Muscle of back (tissue), 11 donors: Measurements from ENCODE around the gene STK11. TPM values are rescaled to one million over a fixed set of nuclear protein-coding genes. Genes with fewer than 3 reads are reported as not detected.
A peak's percentile ranks its signal among the peaks of the same experiment; 100 is the strongest.

Experiments
- DNase-seq, 3 donors: peaks; one replicate each; pipeline versions ENCODE4 v3.0.0 to v3.0.0-alpha.2; 2013
- polyA plus RNA-seq, 10 donors: library from polyadenylated mRNA; unstranded; fragments of 120-200 nt; gene quantifications; one replicate each; pipeline ENCODE4 v1.2.1, GENCODE V29; 2013; ENCODE audit not compliant: insufficient read length in 10 of 10

STK11 gene
- polyA plus RNA-seq, 10 donors = 37.8 to 53.7 (median 47.7) TPM

DNA sequence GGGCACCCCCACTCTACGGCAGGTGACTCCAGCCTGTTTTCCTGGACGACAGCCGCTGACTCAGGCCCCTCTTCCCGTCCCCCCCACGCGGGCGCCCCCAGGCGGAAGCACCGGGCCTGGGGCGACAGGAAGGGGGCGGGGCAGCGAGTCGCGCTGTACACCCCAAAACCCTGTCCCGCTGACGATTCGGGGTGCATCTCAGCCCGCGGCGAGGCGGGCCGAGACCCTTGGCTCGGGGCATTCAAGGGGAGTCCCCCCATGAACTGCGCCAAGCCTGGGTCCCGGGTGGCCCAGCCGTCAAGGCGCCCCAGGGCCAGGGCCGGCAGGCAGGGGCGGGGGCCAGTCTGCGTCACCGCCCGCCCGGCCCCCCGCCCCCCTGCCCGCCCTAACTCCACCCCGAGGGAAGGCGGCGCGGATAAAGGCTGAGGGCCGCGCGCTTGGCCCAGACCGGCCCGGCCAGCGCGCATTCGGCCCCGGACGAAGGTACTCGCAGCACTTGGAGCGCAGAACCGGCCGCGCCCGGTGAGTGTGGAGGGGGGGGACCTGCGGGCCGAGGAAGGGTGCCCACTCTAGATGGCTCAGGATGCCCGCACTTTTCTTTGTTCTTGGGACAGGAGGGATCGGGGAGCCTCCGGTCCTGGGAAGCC, 42.7 kb downstream of the STK11 start, which contains the start of gene MIDN:
TSS of gene MIDN (plus strand) at position 445 of the 647 bp plus-strand sequence. CDS start 1,714 bp downstream, outside the sequence.
- peak in 2 of 3 donors; percentile 69 to 95 for DNase-seq

DNA sequence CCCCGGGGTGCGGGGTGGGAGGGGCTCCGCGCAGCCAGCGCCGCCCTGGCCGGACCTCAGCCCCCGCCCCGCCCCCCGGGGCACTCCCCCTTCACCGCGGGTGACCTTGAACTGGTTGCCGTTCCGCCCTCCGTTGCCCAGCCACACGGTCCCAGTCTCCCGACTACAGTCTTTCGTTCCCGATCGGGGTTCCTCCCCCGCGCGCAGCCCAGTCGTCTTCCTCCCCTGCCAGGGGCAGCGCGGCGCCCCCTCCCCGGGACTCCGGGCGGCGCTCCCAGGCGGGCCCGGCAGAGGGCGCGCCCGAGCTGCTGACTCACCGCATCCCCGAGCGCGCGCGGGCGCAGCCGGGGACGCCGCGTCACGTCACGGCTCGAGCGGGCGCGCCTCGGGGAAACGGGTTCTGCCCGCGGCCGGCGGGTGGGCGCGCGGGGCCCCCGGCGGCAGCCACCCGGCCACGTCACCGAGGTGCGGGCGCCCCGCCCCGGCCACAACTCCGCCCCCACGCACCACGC, 43.3 kb downstream of the STK11 start:
- peak; percentile 83 to 94 (median 89) for DNase-seq

DNA sequence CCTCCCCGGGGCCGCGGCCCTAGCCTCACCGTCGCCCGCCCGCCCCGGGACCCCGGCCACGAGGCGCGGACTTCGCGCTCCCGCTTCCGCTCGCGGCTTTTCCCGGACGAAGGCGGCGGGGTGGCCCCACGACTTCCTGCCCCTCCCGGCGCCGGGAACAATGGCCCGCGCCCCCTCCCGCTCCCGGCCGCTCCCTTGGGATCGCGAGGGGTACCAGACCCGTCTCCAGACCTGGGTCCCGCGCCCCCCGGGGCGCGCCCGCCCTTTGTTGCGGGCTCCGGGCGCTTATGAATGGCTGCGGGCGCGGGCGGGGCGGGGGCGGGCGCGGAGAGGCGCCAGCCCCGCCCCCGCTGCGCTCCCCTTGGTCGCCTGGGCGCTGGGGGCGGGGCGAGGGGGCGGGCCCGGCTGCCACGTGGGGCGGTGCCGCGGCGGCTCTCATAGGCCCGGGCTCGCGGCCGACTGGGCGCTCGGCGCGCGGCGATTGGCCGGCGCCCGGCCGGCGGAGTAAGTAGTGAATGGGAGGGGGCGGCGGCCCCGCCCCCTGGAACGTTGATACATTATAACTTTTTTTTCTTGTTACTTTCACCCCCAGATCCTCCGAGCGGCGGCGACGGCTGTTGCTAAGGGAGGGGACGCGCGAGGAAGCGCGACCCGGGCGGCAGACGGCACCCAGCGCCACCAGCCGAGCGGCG, 43.9 kb downstream of the STK11 start:
- peak; percentile 98 for DNase-seq

DNA sequence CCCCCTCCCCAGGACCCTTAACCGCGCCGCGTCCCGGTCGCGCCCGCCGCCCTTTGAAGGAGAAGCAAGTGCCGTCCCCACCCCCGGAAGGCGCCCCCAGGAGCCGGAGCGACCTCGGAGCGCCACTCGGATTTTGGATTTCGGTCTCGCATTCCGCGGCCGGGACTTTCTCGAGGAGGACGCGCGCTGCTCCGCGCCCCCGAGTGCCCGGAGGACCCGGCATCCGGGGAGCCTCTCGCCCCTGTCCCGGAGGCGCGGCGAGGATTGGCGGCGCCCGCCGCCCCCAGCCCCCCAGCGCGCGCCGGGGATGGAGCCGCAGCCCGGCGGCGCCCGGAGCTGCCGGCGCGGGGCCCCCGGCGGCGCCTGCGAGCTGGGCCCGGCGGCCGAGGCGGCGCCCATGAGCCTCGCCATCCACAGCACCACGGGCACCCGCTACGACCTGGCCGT, 44.4 kb downstream of the STK11 start:
- no peak for DNase-seq

DNA sequence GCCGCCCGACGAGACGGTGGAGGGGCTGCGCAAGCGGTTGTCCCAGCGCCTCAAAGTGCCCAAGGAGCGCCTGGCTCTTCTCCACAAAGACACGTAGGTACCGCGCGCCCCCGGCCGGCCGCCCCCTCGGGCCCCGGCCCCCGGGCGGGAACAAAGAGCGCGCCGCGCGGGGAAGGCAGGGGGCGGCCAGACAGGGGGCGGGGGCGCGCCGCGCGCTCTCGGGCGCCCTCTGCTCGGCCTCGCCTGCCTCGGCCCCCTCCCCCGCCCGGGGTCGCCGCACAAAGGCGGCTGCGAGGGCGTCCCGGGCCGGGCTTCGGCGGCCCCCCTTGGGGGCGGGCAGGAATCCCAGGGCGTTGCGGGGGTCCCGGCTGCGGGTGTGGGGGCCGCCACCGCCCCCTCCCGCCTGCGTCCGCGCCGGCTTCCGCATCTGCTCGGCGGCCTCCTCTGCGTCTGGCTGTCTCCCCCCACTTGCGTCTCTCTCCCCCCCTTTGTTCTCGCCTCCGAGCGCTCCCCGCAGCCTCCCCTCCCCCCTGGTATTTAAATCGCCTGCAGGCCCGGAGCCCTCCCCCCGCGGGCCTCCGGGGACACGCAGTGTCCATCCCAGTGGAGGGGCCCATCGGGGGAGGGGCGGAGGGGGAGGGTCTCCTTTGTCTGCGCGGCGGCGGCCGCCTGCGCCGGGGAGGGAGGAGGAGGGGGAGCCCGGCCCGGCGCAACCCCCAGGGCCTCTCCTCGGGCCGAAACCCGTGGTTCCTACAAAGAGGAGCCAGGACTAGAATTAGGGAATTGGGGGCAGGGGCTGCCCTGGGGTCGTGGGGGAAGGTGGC, 45.1 kb downstream of the STK11 start:
- DNase-seq = peak in 2 of 3 donors; percentile 64 to 84

DNA sequence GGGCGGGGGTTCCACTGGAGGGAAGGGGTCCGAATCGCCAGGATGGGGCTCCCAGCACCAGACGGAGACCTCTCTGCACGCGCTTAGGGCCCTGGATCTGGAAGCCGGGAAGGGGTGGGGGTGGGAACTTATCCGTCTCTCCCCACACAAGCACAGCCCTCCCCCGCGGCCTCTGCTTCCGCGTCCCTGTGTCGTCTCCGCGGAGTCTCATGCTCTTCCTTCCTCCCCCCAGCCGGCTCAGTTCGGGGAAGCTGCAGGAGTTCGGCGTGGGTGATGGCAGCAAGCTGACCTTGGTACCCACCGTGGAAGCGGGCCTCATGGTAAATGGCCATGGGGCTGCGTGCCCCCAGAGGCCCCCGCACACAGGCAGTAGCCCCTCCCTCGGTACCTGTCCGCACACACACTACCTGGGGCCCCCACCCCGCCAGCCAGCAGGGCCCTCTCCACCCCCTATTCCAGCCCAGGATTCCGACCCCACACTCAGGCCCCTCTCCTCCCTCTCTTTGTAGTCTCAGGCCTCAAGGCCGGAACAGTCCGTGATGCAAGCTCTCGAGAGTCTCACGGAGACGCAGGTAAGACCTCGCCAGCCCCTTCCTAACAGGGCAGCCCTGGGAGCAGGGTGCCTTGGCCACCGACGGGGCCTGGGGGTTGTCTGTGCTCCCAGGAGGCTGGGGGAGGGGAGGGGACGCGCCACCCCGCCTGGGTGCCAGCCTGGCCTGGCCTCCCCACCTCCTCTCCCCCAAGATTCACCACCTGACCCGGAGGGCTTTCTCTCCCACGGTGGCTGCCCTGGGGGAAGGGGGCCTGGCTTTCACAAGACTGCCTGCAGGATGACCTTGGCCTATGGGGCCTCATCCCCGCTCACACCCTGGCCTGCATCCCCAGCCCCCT, 46.0 kb downstream of the STK11 start:
- DNase-seq = peak in 2 of 3 donors; percentile 66 to 83

DNA sequence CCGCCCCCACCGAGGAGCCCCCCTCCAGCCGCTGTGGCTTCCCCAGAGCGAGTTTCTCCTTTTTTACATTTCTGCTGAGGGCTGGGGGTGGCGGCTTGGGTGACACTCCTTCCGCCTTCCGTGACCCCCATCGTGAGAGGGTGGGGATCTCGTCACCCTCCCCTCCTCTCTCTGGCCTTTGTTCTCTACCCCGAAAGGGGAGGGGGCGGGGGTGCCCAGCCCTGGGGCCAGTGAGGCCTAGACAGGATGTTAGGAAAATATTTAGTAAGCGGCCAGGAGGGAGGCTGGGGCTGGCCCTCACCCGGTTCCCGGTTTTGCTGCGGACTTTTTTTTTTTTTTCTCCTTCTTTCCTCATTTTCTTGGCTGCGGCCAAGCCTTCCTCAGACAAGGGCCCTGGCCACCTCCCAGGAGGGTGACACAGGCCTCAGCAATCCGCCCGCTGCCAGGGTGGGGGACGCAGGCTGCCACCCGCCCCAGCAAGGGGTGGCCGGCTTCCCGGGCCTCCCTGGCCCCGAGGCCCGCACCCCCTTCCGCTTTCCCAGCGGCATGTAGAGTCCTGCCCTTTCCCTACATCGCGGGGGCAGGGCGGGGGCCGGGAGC, 46.7 kb downstream of the STK11 start:
- peak; percentile 80 to 92 (median 92) for DNase-seq

DNA sequence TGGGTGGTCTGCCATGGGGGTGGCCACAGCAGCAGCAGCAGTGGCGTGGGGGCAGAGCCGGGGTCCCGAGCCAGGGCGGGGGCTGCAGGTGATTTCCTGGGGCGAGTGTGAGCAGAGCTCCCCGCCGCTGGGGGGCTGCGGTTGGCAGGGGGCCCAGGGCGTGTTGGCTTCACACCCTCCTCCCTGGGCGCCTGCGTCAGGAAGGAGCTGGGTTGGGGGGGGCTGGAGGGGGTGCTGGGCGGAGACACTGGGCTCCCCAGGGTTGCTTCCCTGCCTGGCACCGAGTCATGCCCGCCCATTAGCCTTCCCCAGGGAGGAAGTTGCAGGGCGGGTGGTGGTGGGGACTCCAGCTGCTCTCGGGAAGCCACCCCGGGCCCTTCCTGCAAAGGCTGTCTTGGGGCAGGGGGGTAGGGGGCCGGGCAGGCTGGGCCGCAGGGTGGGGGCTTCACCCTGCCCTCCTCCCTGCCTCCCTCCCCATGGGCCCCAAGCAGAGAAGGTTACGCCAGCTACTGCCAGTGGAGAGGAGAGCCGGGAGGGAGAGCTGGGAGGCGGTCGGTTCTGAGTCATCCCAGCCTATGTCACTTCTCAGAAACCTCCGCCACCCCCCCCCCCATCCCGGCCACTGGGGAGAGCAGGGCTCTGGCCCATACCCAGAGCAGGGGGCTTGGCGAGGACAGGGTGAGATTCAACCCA, 47.4 kb downstream of the STK11 start:
- peak in 2 of 3 donors; percentile 81 to 94 for DNase-seq

DNA sequence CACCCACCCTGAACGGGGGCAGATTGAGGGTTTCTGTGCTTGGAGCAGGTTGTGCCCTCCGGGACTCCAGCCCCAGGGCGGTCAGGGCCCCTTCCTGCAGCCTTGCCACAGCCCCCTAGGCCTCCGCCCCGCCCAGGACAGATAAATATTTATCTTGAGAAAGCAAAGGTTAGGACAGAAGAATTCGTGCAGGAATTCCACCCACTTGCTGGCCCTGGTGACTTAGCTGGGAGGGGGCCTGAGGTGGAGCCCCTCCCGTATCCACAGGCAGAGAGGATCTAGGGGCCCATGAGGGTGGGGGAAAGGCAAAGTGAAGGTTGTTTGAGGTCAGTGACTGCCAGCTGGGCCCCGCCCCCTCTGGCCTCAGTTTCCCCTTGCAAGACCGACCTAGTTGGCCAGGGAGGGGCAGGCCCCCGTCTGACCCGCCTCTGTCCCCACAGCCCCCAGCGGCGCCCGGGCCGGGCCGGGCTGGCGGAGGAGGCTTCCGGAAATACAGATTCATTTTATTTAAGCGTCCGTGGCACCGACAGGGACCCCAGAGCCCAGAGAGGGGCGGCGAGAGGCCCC, 48.0 kb downstream of the STK11 start:
- no peak for DNase-seq

DNA sequence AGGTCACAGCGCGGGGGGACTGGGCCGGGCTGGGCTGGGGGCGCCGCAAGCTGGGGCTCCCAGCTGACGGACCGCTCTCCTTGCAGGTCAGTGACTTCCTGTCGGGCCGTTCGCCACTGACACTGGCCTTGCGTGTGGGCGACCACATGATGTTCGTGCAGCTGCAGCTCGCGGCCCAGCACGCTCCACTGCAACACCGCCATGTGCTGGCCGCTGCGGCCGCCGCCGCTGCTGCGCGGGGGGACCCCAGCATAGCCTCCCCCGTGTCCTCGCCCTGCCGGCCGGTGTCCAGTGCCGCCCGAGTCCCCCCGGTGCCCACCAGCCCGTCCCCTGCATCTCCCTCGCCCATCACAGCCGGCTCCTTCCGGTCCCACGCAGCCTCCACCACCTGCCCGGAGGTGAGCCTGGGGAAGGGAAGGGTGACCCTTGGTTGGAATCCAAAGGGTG, 48.5 kb downstream of the STK11 start:
- no peak for DNase-seq

DNA sequence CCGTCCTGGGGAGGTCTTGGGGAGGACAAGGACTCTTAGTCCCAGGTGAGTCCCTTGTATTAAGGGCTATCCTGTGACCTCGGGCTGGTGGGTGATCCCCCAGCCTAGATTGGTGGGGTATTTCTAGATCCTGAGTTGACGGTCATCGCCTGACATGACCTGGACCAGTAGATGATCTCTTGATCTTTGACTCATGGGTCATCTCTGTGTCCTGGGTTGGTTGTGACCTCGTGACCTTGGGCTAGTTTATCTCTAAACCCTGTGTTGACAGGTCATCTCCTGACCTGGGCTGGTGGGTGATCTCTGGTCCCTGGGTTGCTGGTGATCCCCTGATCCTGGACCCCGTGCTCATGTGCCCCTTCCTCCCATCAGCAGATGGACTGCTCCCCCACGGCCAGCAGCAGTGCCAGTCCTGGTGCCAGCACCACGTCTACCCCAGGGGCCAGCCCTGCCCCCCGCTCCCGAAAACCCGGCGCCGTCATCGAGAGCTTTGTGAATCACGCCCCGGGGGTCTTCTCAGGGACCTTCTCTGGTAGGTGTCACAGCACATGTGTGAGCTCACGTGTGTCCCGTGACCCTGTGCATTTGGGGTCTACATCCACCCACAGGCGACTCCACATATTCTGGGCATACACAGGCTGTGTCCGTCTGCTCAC, 49.1 kb downstream of the STK11 start:
- DNase-seq = no peak

DNA sequence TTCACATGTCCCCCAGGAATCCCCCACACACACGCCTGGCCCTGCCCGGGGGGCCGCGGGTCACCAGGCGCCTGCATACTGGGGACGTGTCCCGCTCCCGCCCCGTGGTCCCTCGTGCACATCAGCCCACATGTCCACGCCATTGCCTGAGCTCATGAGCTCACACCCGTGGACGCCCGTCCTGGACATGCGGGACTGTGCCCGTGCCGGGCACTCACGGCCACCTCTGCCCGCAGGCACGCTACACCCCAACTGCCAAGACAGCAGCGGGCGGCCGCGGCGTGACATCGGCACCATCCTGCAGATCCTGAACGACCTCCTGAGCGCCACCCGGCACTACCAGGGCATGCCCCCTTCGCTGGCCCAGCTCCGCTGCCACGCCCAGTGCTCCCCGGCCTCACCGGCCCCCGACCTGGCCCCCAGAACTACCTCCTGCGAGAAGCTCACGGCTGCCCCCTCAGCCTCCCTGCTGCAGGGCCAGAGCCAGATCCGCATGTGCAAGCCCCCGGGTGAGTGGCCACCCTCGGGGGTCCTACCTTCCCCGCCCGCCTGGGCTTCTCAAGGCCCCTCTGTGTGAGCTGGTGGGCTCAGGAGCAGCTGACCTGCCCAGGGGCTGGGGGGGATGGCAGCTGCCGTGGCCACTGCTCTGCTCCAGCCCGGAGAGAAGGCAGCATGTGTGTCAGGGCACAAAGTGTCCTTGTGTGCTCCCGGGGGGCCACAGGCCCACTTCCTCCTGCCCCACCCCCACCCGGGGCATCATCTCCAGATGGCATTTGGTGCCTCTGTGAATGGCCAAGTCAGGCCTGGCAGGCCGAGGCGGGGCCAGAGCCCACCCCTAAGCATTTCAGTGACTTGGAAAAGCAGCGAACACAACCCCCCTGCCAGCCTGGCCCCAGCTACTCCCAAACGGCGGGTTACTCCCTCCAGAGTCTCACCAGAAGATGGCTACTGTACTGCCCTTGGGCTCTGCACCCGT, 49.9 kb downstream of the STK11 start:
- no peak for DNase-seq

DNA sequence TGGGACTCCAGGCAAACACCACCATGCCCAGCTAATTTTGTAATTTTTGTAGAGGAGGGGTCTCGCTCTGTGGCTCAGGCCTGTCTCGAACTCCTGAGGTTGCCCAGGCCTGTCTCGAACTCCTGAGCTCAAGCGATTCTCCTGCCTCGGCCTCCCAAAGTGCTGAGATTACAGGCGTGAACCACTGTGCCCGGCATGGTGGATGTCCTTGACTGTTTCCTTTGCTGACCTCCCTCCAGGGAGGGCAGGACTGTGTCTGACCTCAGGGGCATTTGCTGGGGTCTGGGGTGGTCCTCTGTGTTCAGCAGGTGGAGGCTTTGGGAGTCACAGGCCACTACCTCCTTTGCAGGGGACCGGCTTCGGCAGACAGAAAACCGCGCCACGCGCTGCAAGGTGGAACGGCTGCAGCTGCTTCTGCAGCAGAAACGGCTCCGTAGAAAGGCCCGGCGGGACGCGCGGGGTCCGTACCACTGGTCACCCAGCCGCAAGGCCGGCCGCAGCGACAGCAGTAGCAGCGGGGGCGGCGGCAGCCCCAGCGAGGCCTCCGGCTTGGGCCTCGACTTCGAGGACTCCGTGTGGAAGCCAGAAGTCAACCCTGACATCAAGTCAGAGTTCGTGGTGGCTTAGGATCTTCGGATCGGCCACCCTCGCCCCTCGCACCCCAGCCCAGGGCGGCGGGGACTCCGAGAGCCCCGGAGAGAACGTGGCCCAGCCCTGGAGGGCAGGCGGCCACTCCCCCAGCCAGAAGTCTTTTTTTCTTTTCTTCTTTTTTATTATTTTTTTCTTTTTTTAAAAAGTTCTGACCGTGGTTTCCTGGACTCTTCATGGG, 51.3 kb downstream of the STK11 start:
- no peak for DNase-seq

DNA sequence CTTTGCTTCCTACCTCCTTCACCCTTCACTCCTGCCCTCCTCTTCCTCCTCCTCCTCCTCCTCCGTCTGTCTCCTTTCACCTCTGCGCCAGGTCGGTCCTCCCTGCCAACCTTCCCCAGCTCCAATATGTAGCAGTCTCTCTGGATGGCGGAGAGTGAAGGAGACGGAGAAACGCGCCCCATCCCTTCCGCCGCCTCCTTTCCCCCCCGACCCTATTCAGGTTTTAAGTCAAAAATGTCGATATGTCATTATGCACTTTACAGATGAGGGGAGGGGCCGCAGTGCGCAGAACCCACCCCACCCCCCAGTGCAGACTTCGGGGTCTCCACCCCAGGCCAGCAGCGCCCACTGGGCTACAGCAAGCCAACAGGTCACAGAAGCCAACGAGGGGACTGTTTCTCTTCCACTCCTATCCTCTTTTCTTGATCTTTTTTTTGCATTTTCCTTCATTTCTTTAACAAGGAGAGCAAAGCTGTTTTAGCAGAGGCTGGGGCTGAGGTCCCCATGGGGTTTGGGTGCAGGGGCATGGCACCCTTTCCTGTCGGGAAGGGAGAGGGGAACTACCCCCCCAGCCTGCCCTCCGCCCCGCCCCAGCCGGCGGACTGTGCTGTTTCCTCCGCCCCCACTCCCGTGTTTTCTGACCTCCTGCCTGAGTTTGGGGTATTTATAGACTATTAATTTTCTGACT, 52.0 kb downstream of the STK11 start:
- no peak for DNase-seq

DNA sequence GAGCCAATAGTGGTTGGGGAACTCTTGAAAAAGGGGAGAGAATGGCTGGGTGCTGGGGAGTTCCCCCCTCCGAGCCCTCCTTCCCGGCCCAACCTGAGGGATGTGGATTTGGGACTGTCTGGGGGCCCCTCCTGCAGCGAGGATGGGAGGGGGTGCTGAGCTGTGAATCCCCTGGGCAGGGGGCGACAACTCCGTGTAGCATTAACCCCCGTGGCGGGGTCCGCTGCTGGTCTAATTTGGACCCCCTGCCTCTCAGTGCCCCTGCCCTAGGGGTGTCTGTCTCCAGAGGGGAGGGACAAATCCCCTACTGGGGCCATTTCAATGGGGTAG, 52.5 kb downstream of the STK11 start:
- DNase-seq = no peak

DNA sequence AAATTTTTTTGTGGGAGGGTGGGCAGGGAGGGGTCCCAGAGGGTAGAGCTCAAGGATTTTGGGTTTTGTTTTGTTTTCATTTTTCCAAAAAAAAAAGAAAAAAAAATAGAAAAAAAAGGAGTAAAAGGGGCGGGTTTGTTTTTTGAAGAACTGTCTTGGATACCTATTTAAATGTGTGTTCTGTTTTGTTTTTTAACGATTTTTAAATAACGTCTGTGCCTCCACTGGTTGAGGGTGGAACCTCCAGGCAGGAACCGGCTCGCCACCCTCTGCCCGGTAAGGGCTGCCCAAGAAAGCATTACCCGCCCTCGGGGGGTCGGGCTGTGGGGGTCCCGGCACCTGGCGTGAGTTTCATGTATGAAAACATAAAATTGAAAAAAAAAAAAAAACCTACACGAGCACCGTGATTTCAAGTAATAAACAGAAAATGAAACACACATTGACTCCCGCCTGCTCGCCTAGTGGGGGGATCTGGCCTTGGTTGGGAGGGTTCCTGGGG, 53.2 kb downstream of the STK11 start:
- DNase-seq = no peak
